HCT116 (cell line): ENCODE measurements around the gene RHOH. TPM values are rescaled to one million over a fixed set of nuclear protein-coding genes. Genes with fewer than 3 reads are reported as not detected.

Source experiments
- ATAC-seq: fragments of 200-7000 bp; cut with Tn5 transposase; 2 replicates; pipeline ENCODE4 v1.9.1; 2020; ENCODE audit warnings: mild to moderate bottlenecking, moderate library complexity
- BruUV-seq: library from RNA; stranded (reverse); fragments of 400-500 nt; replicated peaks from 2 replicates; lab custom pipeline; 2021; lab: Mats Ljungman, UMichigan
- CTCF ChIA-PET: fragments of 300-600 bp; sonication (Branson Sonifier 250); formaldehyde crosslinking; loops from one replicate; lab custom pipeline; 2021; ENCODE audit warnings: antibody characterized with exemption; lab: Charles Lee
- POLR2A ChIA-PET: fragments of 300-600, 350-600 bp; sonication (Branson Sonifier 250); formaldehyde crosslinking; loops from one replicate; lab custom pipeline; 2021; ENCODE audit warnings: antibody characterized with exemption; lab: Charles Lee
- RAD21 ChIA-PET, 2 experiments: fragments of 300-600 bp; sonication (Branson Sonifier 250); formaldehyde crosslinking; loops; one replicate each; lab custom pipeline; 2023; ENCODE audit warnings: low total read pairs in 2 of 2; ENCODE audit not compliant: uncharacterized antibody in 2 of 2, unreplicated experiment in 2 of 2, low non-redundant PET in 1 of 2; lab: Charles Lee
- DNase-seq: peaks from one replicate; pipeline ENCODE4 v3.0.0-alpha.2; 2010; ENCODE audit warnings: low read depth, low spot score
- H2AFZ ChIP-seq: fragments of 200-600 bp; shearing (Covaris generic), sonication (generic); 2 replicates; pipeline ENCODE4 v1.6.1; 2017; ENCODE audit warnings: low read depth, mixed run types, mixed read lengths, antibody characterized with exemption, low read length; ENCODE audit not compliant: poor library complexity, severe bottlenecking
- H3K27ac ChIP-seq: 2 replicates; pipeline ENCODE4 v1.5.1; 2012; ENCODE audit warnings: low read depth, low read length
- H3K27me3 ChIP-seq: fragments of 200-600 bp; sonication (generic); 2 replicates; pipeline ENCODE4 v1.6.1; 2016; ENCODE audit warnings: mixed run types, low read length, mixed read lengths; ENCODE audit not compliant: insufficient read depth
- H3K36me3 ChIP-seq, 2 experiments: fragments of 200-500 bp in 1 of 2; fragments of 200-600 bp in 1 of 2; sonication (Bioruptor generic) in 1 of 2; sonication (generic) in 1 of 2; 2 replicates each; pipeline versions ENCODE4 v1.5.1 to v1.6.1; 2014 to 2016; ENCODE audit warnings: low read length in 2 of 2, inconsistent platforms in 1 of 2, mixed read lengths in 1 of 2, mixed run types in 1 of 2; ENCODE audit not compliant: insufficient read depth in 2 of 2, control insufficient read depth in 1 of 2
- H3K4me1 ChIP-seq, 2 experiments: fragments of 200-600 bp in 1 of 2; sonication (generic) in 1 of 2; 2 replicates each; pipeline versions ENCODE4 v1.5.1 to v1.6.1; 2012 to 2017; ENCODE audit warnings: low read length in 2 of 2, inconsistent platforms in 1 of 2, mild to moderate bottlenecking in 1 of 2, mixed read lengths in 1 of 2, mixed run types in 1 of 2, moderate library complexity in 1 of 2; ENCODE audit not compliant: insufficient read depth in 2 of 2, control insufficient read depth in 1 of 2
- H3K4me2 ChIP-seq: fragments of 200-600 bp; sonication (generic); 2 replicates; pipeline ENCODE4 v1.6.1; 2017; ENCODE audit warnings: mixed run types, low read length, mixed read lengths
- H3K4me3 ChIP-seq, 2 experiments: fragments of 200-600 bp in 1 of 2; sonication (generic) in 1 of 2; replicated peaks in 1 of 2; 2 replicates each; pipeline ENCODE4 v1.5.1; 2011 to 2016; ENCODE audit warnings: low read length in 2 of 2, control low read depth in 1 of 2, low read depth in 1 of 2, mild to moderate bottlenecking in 1 of 2, mixed read lengths in 1 of 2, mixed run types in 1 of 2
- H3K79me2 ChIP-seq: fragments of 200-600 bp; sonication (generic); 2 replicates; pipeline ENCODE4 v1.6.1; 2017; ENCODE audit warnings: mild to moderate bottlenecking, mixed run types, low read length, moderate library complexity, mixed read lengths; ENCODE audit not compliant: insufficient read depth
- H3K9ac ChIP-seq: fragments of 200-600 bp; sonication (generic); 2 replicates; pipeline ENCODE4 v1.6.1; 2016; ENCODE audit warnings: low read length, mixed read lengths
- H3K9me2 ChIP-seq: fragments of 200-600 bp; sonication (generic), shearing (Covaris generic); 2 replicates; pipeline ENCODE4 v1.6.1; 2017; ENCODE audit warnings: mixed run types, mild to moderate bottlenecking, moderate library complexity; ENCODE audit not compliant: insufficient read depth
- H3K9me3 ChIP-seq, 2 experiments: fragments of 200-500 bp in 1 of 2; fragments of 200-600 bp in 1 of 2; sonication (Bioruptor generic) in 1 of 2; sonication (generic) in 1 of 2; 2 replicates each; pipeline ENCODE4 v1.6.1; 2014 to 2017; ENCODE audit warnings: low read length in 2 of 2, mixed read lengths in 2 of 2, inconsistent platforms in 1 of 2, low read depth in 1 of 2, mild to moderate bottlenecking in 1 of 2, mixed run types in 1 of 2, moderate library complexity in 1 of 2; ENCODE audit not compliant: control insufficient read depth in 1 of 2, insufficient read depth in 1 of 2
- H4K20me1 ChIP-seq: fragments of 200-600 bp; sonication (generic), shearing (Covaris generic); 2 replicates; pipeline ENCODE4 v1.6.1; 2017; ENCODE audit warnings: mixed run types, mild to moderate bottlenecking, moderate library complexity; ENCODE audit not compliant: insufficient read depth
- ATF3 ChIP-seq: IDR thresholded peaks from 2 replicates; pipeline ENCODE4 v1.6.1; 2012
- CEBPB ChIP-seq: IDR thresholded peaks from 2 replicates; pipeline ENCODE4 v1.6.1; 2012; ENCODE audit warnings: low read depth
- CTCF ChIP-seq, 3 experiments: fragments of 200-600 bp in 1 of 3; sonication (generic) in 1 of 3; IDR thresholded peaks in 2 of 3; conservative IDR thresholded peaks in 1 of 3; 2 replicates each; pipeline ENCODE4 v1.5.1; 2012 to 2017; ENCODE audit warnings: low read depth in 2 of 3, low read length in 2 of 3, antibody characterized with exemption in 1 of 3, borderline replicate concordance in 1 of 3, control low read depth in 1 of 3, mild to moderate bottlenecking in 1 of 3, mixed read lengths in 1 of 3, mixed run types in 1 of 3, moderate library complexity in 1 of 3; ENCODE audit not compliant: insufficient read depth in 1 of 3
- EZH2 ChIP-seq: fragments of 200-600 bp; sonication (generic); IDR thresholded peaks from 2 replicates; pipeline ENCODE4 v1.6.1; 2017; ENCODE audit warnings: antibody characterized with exemption, mixed run types
- FOSL1 ChIP-seq: IDR thresholded peaks from 2 replicates; pipeline ENCODE4 v1.6.1; 2012; ENCODE audit warnings: low read depth
- JUND ChIP-seq: IDR thresholded peaks from 2 replicates; pipeline ENCODE4 v1.6.1; 2012
- POLR2AphosphoS5 ChIP-seq: IDR thresholded peaks from 2 replicates; pipeline ENCODE4 v1.6.1; 2011; ENCODE audit warnings: mild to moderate bottlenecking, low read depth, low read length, moderate library complexity
- SIN3A ChIP-seq: IDR thresholded peaks from 2 replicates; pipeline ENCODE4 v1.6.1; 2012; ENCODE audit warnings: low read depth
- SP1 ChIP-seq: IDR thresholded peaks from 2 replicates; pipeline ENCODE4 v1.6.1; 2012; ENCODE audit warnings: low read depth
- TCF7L2 ChIP-seq: IDR thresholded peaks from 2 replicates; pipeline ENCODE4 v1.7.0; 2011; ENCODE audit warnings: borderline replicate concordance, inconsistent platforms; ENCODE audit not compliant: insufficient read depth, insufficient read length; ENCODE audit errors: extremely low read depth
- ZFX ChIP-seq: fragments of 450-650 bp; IDR thresholded peaks from 2 replicates; pipeline ENCODE4 v1.6.1; 2017
- intact Hi-C: fragments of 100-400 bp; cut with micrococcal nuclease; formaldehyde crosslinking; loops from 2 replicates; pipeline ENCODE4 v1.10.0; 2022
- total RNA-seq: library from RNA; stranded (reverse); gene quantifications from one replicate; pipeline ENCODE4 v1.2.1, GENCODE V29; 2021; ENCODE audit not compliant: unreplicated experiment

The RHOH gene
- total RNA-seq, 1 experiment from 2014 or later = 0.74 TPM

- peak overlapping the region; percentile 28; the same call in 1 of the 2 replicates for H3K4me2 ChIP-seq
- TF ChIP-seq TCF7L2 = no peak
- peak; percentile 16; the same call in 1 of the 2 replicates for TF ChIP-seq JUND
- peak; percentile 32; the same call in 1 of the 2 replicates for TF ChIP-seq FOSL1
- TF ChIP-seq ZFX = no peak
- TF ChIP-seq CTCF (IDR thresholded peaks at IDR 0.05 in 2 of 3, conservative IDR thresholded peaks at IDR 0.05 in 1 of 3; ENCODE audit: borderline replicate concordance in 1 of 3, insufficient read depth in 1 of 3, low read depth in 2 of 3, low read length in 2 of 3) = no peak
- no peak for TF ChIP-seq ATF3
- TF ChIP-seq SP1 = 0 out of 2 replicates have a peak, but pooled peaks have one; percentile 23
- no peak for TF ChIP-seq SIN3A
- no peak for TF ChIP-seq POLR2AphosphoS5
- peak; percentile 53 for TF ChIP-seq CEBPB
- TF ChIP-seq EZH2 = no peak
- no peak overlapping the region for H3K27ac ChIP-seq
- ChIA-PET CTCF (no interaction called here), RAD21 (no interaction called here), POLR2A (no interaction called here)
- H3K4me3 ChIP-seq = no peak overlapping the region
- H3K9me2 ChIP-seq = no peaks in the 10 kb centered on the region; the same call in 1 of the 2 replicates
- no peaks in the 10 kb centered on the region for H3K79me2 ChIP-seq
- no peak overlapping the region for H3K9ac ChIP-seq
- H3K36me3 ChIP-seq = no peaks in the 10 kb centered on the region
- BruUV-seq = no TSS peak
- H3K4me1 ChIP-seq = peaks cover 3 to 14% of the 10 kb centered on the region in 2 experiments; a peak in 2 of 4 replicates
- H3K27me3 ChIP-seq = no peaks in the 10 kb centered on the region
- H3K9me3 ChIP-seq = no peaks in the 10 kb centered on the region
- intact Hi-C loops = no loop called here
- ATAC-seq (no peak), DNase-seq (peak; percentile 1)
- H4K20me1 ChIP-seq = no peaks in the 10 kb centered on the region
- H2AFZ ChIP-seq = peak overlapping the region; percentile 66
Measured at GRCh38 chr4:40180356-40180755, 16.5 kb upstream of the RHOH start.
